ENCODE data around the gene LIAS.
"Not testable (repeated sequence)": the region's sequence is repeated elsewhere in the genome, so short reads cannot be mapped to it uniquely, and the experiment has no call there.

Gene LIAS

DNA sequence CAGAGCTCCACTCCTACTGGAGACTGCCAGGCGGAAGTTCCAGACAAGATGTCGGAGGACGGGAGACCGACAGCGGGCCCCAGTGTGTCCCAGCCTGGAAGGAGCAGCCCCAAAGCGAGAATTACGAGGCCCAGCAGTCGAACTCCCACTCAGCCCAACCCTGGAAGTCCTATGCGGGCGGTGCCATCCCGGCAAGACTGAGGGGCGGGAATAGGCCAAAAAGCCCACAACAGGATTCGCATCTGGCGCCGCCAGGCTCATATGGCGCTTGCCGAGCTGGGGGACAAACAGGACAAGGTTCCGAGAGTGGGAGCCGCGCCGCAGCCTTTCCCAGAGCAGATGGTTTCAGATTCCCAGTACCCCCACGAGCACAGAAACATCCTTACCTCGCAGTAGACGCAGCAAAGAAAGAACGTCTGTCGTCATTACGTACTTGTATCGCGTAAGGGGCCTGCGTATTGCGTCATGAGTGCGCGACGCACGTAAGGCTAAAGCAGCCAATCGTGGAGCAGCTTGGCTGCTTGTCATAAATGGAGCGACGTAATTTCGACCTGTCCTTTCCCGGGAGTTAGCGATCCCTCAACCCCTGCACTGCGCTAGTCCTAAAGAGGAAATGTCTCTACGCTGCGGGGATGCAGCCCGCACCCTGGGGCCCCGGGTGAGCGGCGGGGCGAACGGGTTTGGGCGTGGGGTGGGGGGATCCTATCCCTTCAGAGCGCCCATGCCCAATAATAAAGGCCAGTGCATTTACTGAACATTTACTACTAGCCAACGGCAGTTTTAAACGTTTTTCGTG lies at the start of gene LIAS, which contains the start of gene RPL9:
Gene LIAS (plus strand): TSS at position 552 of the 796 bp plus-strand sequence. CDS start 62 bp downstream, at position 614.
Gene RPL9 (minus strand): TSS at position 418 of the 796 bp plus-strand sequence. CDS start 483 bp downstream, outside the sequence.
- DNase-seq (ENCODE audit: low read depth), result peak; percentile 95

DNA sequence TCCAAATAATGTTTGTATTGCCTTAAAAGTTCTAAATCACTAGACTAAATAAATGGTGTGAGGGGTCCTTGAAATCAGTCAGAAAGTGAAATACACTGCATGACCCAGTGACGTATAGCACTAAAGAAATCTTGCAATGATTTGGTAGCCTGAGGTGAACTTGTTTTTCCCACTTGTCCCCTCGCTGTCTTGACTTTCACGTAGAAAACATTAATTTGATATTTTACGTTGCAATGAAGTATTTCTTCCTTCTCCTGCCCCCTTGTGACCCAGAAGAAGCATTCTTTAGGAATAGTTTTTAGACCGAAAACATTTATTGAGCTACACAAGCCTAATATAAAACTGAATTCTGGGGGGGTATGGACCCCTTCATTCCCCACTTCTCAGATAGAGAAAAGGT lies 48.4 kb upstream of the LIAS start:
- no peak for DNase-seq (ENCODE audit: low read depth)

DNA sequence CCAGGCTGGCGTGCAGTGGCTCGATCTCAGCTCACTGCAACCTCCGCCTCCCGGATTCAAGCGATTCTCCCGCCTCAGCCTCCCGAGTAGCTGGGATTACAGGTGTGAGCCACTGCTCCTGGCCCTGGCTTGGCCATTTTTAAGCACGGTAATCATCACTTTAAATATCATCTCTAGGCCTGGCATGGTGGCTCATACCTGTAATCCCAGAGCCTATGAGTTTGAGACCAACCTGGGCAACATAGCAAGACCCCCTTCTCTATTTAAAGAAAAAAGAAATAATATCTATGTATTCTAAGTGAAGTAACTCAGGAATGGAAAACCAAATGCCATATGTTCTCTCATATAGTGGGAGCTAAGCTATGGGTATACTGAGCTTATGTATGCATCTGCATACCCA lies 47.3 kb upstream of the LIAS start:
- DNase-seq (ENCODE audit: low read depth), result not testable (repeated sequence)

- peak; percentile 0 for DNase-seq (ENCODE audit: low read depth)
Observed at GRCh38 chr4:39415678-39416283, 43.1 kb upstream of the LIAS start.

GRCh38 chr4:39422247-39422646 lies 36.6 kb upstream of the LIAS start:
- DNase-seq (ENCODE audit: low read depth), result no peak

DNA sequence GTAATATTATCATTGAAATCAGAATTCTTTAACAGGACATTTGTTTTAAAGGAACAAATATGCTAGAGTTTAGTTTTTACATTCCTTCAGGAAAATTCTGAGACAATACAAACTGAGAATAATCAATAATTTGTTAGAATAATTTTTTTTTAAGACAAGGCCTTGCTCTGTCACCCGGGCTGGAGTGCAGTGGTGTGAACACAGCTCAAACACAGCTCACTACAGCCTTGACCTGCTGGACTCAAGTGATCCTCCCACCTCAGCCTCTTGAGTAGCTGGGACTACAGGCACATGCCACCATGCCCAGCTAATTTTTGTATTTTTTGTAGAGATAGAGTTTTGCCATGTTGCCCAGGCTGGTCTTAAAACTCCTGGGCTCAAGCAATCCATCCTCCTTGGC lies 33.6 kb upstream of the LIAS start:
- DNase-seq (ENCODE audit: low read depth), result not testable (repeated sequence)

DNA sequence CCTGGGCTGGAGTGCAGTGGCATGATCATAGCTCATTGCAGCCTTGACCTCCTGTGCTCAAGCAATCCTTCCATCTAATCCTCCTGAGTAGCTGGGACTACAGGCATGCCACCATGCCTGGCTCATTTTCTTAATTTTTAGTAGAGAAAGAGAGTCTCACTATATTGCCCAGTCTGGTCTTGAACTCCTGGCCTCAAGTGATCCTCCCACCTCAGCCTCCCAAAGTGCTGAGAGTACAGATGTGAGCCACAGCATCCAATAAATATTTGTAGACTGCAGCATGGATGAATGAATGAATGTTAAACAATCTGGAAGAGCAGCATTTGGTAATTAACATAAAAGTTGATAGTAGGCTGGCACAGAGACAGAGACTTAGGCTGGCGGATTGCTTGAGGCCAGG lies 32.1 kb upstream of the LIAS start:
- no peak for DNase-seq (ENCODE audit: low read depth)

DNA sequence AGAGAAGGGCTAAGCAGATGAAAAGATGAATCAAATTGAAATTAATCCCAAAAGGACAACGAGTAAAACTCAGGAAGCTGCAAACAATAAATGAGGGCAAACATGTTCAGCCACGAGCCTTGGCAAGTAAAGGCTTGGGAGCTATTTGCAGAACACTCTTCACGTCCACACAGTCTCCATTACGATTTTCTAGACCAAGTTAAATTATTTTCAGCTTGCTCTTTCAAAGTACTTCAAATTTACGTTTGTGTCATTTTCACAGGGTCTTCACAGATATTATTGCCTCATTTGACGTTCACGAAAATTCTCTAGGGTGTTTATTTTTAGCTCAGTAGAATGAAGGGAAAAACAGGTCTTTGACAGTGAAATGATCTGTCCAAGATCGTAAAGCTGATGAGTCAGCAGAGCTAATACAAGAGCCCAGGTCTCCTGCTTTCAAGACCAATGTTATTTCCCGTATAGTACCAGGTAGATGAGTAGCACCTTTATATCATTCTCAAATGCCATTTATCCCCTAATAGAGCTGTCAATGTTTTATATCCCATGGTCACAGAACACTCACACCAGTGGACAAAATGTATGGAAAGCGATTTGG lies 31.2 kb upstream of the LIAS start:
- DNase-seq (ENCODE audit: low read depth), result no peak

DNA sequence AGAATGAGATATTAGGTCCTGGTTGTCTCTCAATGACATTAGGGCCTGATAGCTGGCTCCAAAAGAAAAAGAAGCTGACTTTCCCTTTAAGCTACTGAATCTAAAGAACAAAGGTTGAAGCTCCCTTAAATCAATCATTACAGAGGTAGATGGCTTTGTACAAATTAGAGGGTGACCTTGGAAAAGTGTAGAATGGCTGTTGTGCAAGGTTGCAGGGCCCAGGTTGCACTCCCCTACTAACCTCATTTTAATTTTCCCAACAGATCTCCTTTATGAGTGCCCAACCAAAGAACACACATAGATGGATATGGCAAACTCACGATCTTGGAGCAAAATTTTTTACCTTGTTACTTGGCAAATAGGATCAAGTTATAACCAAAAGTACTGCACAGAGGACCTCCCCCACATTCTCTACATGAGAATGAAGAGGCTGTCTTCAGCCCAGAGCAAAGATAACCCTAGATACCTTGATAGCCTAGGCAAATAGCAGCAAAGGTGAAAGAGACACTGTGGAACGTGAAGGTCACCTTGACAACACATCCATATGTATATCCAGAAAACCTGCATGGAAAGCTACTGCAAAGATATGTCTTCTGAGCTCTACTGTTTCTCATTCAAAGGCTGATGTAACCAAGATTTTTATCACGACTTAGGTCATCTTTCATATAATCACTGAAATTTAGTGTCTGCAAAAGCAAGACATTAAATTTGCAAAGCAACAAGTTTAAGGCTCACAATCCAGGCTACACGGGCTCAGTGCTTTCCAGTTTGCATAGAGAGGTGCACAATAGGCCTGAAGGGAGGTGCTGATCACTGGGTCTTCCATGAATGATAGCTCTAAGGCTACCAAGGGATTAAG lies 29.2 kb upstream of the LIAS start:
- DNase-seq (ENCODE audit: low read depth), result no peak

DNA sequence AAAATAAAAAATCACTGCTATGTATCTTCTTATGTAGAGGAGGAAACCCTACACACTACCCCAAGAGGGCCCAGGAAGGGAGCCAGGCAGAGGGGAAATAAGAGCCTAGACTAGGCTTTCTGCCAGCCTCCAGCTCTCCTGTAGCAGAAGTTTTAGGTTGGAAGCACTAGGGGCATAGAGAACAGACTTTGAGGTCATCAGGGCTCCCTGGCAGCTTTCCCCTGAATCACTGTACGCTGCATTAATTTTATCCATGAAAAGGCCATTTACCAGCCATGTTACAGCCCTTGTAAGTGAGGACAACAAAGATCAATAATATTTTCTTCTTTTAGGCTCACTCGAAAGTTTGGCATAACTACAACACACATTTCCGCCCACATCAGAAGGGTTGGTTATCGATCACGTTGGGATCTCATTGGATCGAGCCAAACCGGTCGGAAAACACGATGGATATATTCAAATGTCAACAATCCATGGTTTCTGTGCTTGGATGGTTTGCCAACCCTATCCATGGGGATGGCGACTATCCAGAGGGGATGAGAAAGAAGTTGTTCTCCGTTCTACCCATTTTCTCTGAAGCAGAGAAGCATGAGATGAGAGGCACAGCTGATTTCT lies 24.9 kb upstream of the LIAS start:
- DNase-seq (ENCODE audit: low read depth), result no peak

DNA sequence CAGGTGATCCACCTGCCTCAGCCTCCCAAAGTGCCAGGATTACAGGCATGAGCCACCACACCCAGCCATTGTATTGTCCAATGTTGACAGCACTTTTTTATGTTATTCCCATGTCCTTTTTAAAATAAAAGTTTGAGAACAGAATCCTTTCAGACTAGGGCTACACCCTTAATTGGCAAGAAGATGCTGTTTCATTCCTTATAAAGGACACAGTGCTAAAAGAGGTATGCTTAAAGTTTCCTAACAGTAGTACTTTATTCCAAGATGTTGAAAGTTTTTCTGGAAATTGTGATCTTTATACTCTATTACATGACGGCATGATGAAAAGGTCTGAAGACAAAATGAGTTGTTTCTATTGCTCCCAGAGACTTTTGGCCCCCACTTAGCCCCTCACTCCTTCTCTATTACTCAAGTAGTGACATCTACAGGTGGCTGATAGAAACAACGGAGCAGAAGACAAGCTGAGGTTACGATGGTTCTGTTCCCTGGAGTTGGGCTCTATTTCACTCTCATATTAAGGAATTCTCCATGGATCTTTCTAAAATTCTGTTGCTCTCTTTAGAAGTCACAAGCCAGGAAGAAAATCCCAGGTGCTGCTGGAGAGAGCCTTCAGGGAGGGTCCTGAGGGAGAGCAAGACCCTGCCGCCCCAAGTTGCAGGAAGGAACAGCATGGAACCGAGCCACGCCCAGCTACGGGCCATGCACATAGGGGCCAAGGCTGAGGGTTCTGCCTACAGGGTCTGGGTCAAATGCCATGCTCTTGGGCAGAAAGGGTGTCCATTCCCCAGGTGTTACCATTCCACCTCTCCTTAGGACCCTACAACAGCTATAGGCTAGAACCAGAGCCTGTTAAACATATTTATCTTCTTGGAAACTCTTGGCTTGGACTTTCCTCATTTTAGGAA lies 22.9 kb upstream of the LIAS start:
- DNase-seq (ENCODE audit: low read depth), result no peak

DNA sequence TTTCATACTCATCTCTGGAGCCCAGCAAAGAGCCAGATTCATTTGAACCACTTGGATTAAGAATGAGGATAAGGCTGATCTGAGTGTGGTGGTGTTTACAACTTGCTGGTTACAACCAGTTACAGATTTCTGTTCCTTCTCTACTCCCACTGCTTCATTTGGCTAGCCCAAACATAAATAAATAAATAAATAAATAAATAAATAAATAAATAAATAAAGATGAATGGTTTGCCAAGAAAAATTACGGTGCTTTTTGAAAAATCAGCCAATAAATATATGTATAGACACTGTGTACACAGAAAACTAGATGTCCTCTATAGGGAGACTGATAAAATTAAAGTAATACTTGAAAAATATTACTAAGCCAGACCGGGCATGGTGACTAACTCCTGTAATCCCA lies 17.3 kb upstream of the LIAS start:
- no peak for DNase-seq (ENCODE audit: low read depth)

GRCh38 chr4:39442998-39443397 lies 15.9 kb upstream of the LIAS start:
- no peak for DNase-seq (ENCODE audit: low read depth)

- DNase-seq (ENCODE audit: low read depth), result no peak
Observed at GRCh38 chr4:39446483-39446841, 12.4 kb upstream of the LIAS start.

DNA sequence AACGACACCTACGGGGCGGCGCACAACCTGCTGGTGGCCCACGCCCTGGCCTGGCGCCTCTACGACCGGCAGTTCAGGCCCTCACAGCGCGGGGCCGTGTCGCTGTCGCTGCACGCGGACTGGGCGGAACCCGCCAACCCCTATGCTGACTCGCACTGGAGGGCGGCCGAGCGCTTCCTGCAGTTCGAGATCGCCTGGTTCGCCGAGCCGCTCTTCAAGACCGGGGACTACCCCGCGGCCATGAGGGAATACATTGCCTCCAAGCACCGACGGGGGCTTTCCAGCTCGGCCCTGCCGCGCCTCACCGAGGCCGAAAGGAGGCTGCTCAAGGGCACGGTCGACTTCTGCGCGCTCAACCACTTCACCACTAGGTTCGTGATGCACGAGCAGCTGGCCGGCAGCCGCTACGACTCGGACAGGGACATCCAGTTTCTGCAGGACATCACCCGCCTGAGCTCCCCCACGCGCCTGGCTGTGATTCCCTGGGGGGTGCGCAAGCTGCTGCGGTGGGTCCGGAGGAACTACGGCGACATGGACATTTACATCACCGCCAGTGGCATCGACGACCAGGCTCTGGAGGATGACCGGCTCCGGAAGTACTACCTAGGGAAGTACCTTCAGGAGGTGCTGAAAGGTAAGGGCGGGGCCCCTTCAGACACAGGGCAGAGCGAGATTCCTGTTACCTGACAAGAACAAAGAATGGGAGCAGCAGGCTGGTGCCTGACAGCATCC lies 11.8 kb upstream of the LIAS start:
- no peak for DNase-seq (ENCODE audit: low read depth)

DNA sequence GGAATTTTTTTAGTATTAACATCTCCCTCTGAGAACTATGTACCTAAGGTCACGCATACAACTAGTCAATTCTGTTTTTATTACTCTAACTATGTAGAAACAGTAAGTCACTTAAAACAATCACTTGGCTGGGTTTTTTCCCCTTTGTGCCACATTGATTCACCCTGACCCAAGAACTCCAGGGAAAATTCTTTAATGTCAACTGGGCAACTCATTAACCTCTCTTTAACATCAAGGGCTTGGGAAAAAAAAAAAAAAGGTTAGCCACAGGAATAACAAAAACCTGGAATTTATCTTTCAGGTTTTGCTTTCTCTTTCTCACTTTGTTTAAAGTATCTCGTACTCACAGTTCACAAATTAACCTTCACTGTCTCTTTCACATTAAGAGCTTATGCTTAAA lies 8.2 kb upstream of the LIAS start:
- no peak for DNase-seq (ENCODE audit: low read depth)

DNA sequence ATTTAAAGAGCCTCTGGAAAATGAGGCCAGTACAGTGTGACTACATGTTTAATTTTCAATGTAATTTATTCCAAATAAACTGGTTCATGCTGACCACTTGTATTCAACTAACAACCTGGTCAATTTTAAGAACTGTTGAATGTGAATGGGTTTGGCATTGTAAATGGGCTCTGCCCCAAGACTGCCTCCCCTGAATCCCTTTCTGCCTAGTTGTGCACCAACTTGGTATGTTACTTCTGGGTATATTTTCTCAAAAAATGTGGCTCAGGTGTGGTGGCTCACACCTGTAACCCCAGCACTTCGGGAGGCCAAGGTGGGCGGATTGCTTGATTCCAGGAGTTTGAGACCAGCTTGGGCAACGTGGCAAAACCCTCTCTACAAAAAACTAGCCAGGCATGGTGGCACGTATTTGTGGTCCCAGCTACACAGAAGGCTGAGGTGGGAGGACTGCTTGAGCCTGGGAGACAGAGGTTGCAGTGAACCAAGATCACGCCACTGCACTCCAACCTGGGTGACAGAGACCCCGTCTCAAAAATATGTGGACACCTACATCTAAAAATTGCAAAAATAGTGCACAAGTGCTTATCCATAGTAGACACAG lies 7.3 kb upstream of the LIAS start:
- DNase-seq (ENCODE audit: low read depth), result no peak

GRCh38 chr4:39452153-39452859 lies 6.5 kb upstream of the LIAS start:
- no peak for DNase-seq (ENCODE audit: low read depth)
